K562 (cell line): Measurements from ENCODE around the gene DAPK1. TPM values are rescaled to one million over a fixed set of nuclear protein-coding genes. Genes with fewer than 3 reads are reported as not detected.

Experiments
- ADNP ChIP-seq: fragments of 200-800 bp; sonication (Bioruptor generic); IDR thresholded peaks from 2 replicates; pipeline ENCODE4 v1.6.1; 2016; ENCODE audit warnings: missing genetic modification characterization, missing compliant biosample characterization
- E2F3 ChIP-seq: fragments of 250-450 bp; sonication (Bioruptor Pico); IDR thresholded peaks from 2 replicates; pipeline ENCODE4 v1.4.0; 2020; ENCODE audit warnings: mild to moderate bottlenecking
- ELF1 ChIP-seq: fragments of 200-800 bp; sonication (Bioruptor generic); IDR thresholded peaks from 2 replicates; pipeline ENCODE4 v1.6.1; 2016; ENCODE audit warnings: missing genetic modification characterization, missing compliant biosample characterization
- ESRRA ChIP-seq: fragments of 450-650 bp; IDR thresholded peaks from 2 replicates; pipeline ENCODE4 v1.6.1; 2014; ENCODE audit warnings: low read depth, mild to moderate bottlenecking, moderate library complexity, borderline replicate concordance
- KDM1A ChIP-seq, 2 experiments: fragments of 450-650 bp; IDR thresholded peaks; 2 replicates each; pipeline ENCODE4 v1.6.1; 2016; ENCODE audit warnings: mild to moderate bottlenecking in 2 of 2
- KDM2B ChIP-seq: fragments of 250-450 bp; sonication (Bioruptor Pico); IDR thresholded peaks from 2 replicates; pipeline ENCODE4 v1.8.0; 2021; ENCODE audit warnings: mild to moderate bottlenecking, moderate library complexity
- KDM5B ChIP-seq: fragments of 200-600 bp; sonication (generic); IDR thresholded peaks from 2 replicates; pipeline ENCODE4 v1.6.1; 2012; ENCODE audit warnings: low read depth, mild to moderate bottlenecking, moderate library complexity, low read length, control low read depth, inconsistent platforms; ENCODE audit not compliant: insufficient replicate concordance
- MYC ChIP-seq, 2 experiments: fragments of 250-450 bp in 1 of 2; sonication (Bioruptor Pico) in 1 of 2; IDR thresholded peaks; 2 replicates each; pipeline versions ENCODE4 v1.5.1 to v1.6.1; 2012 to 2021; ENCODE audit warnings: low read depth in 2 of 2, borderline replicate concordance in 1 of 2, improper control_type of control experiment in 1 of 2, low read length in 1 of 2, mild to moderate bottlenecking in 1 of 2, moderate library complexity in 1 of 2
- PHTF2 ChIP-seq: fragments of 250-450 bp; sonication (Bioruptor Pico); IDR thresholded peaks from 2 replicates; pipeline ENCODE4 v1.5.0; 2021; ENCODE audit warnings: mild to moderate bottlenecking
- SMARCE1 ChIP-seq: fragments of 450-650 bp; IDR thresholded peaks from 2 replicates; pipeline ENCODE4 v1.7.1; 2016; ENCODE audit warnings: mild to moderate bottlenecking
- SPI1 ChIP-seq: IDR thresholded peaks from 2 replicates; pipeline ENCODE4 v1.6.1; 2011; ENCODE audit warnings: low read depth, low read length, control low read depth, borderline replicate concordance
- ZBTB40 ChIP-seq, 2 experiments: fragments of 450-650 bp in 1 of 2; sonication (generic) in 1 of 2; formaldehyde crosslinking in 1 of 2; IDR thresholded peaks; 2 replicates each; pipeline versions ENCODE4 v1.7.1 to v1.9.0; 2016 to 2022; ENCODE audit warnings: inconsistent platforms in 1 of 2, mild to moderate bottlenecking in 1 of 2, missing genetic modification reagents in 1 of 2
- ZNF76 ChIP-seq: fragments of 250-450 bp; sonication (Bioruptor Pico); IDR thresholded peaks from 2 replicates; pipeline ENCODE4 v1.4.0; 2020; ENCODE audit warnings: mild to moderate bottlenecking, moderate library complexity, borderline replicate concordance
- ZNF77 ChIP-seq: fragments of 250-450 bp; sonication (Bioruptor Pico); IDR thresholded peaks from 2 replicates; pipeline ENCODE4 v1.5.0; 2020
- polyA plus RNA-seq, 8 experiments: library from polyadenylated mRNA; depleted of rRNA in 4 of 8; stranded (reverse) in 5 of 8; unstranded in 3 of 8; fragments of >200 nt; fragmentation: Nextera tagmentation in 2 of 8; fragmentation: Illumina TruSeq in 1 of 8; extraction: Ambion mirVana in 2 of 8; extraction: Trizol in 1 of 8; gene quantifications; 2 replicates each; pipeline versions ENCODE4 v1.2.1 to v1.2.3, GENCODE V29; 2011 to 2014; ENCODE audit warnings: inconsistent platforms in 1 of 8, missing spikeins in 1 of 8
- total RNA-seq, 7 experiments: library from RNA; depleted of rRNA in 6 of 7; stranded (reverse); fragments of >200 nt in 6 of 7; fragmentation: Illumina TruSeq in 2 of 7; extraction: Trizol in 2 of 7; gene quantifications; 2 replicates each; pipeline versions ENCODE4 v1.2.1 to v1.2.3, GENCODE V29; 2011 to 2021; ENCODE audit warnings: low replicate concordance in 1 of 7
- TF ChIP-seq, protein P1 (sequence below), 2 experiments: fragments of 450-650 bp; conservative IDR thresholded peaks; 2 replicates each; pipeline ENCODE4 v1.6.1; 2017; ENCODE audit warnings: mild to moderate bottlenecking in 2 of 2, moderate library complexity in 2 of 2

DAPK1 gene
- total and polyA plus RNA-seq, 9 of the 15 experiments (the other 6 are each of a cell fraction or from before 2014, with no cell fraction given), result 1.7 to 26.4 (median 15.8) TPM

DNA sequence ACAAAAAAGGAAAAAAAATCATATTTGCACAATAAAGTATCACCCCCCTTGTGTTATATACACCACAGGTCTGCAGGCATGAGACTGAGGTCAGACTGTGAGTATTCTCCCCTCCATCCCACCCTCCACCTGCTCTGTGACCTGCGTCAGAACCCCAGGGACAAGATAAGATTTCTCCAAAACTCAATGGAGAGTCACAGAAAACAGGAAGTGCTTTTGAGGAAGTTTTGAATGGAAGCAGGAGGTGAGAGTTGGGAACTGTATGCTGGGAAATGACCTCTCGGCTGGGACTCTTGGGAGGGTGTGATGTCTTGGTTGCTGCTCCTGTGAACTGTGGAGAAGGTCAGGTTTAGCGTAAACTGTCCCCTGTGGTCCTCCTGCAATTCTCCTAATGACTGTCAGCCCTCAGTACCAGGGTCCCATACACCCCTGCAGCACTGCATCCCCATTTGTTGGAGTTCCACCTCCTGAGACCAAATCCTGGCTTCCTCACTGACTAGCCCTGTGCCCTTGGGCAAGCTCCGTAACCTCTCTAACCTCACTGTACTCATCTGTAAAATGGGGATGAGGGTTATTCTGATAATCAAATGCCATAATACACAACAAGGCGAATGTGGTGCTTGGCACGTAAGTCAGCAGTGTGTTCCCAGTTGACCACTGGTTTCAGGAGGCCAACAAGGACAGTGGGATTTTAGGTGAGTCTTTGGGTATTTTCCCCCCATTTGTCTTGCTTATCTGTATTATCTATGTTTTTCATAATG, 221.4 kb downstream of the DAPK1 start (continued):
- no peak for TF ChIP-seq E2F3 (CRISPR knock-in tag)
- peak; percentile 39; the same call in 1 of the 2 replicates for TF ChIP-seq SMARCE1
- peak; percentile 49; the same call in 1 of the 2 replicates for TF ChIP-seq ADNP
- TF ChIP-seq, protein P1, sequence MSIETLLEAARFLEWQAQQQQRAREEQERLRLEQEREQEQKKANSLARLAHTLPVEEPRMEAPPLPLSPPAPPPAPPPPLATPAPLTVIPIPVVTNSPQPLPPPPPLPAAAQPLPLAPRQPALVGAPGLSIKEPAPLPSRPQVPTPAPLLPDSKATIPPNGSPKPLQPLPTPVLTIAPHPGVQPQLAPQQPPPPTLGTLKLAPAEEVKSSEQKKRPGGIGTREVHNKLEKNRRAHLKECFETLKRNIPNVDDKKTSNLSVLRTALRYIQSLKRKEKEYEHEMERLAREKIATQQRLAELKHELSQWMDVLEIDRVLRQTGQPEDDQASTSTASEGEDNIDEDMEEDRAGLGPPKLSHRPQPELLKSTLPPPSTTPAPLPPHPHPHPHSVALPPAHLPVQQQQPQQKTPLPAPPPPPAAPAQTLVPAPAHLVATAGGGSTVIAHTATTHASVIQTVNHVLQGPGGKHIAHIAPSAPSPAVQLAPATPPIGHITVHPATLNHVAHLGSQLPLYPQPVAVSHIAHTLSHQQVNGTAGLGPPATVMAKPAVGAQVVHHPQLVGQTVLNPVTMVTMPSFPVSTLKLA (conservative IDR thresholded peaks at IDR 0.05), result no peak
- TF ChIP-seq ESRRA, result peak; percentile 57
- peak in 1 of 2 experiments; percentile 61; a peak in 2 of 4 replicates for TF ChIP-seq KDM1A (IDR thresholded peaks at IDR 0.05)
- no peak for TF ChIP-seq ZBTB40 (IDR thresholded peaks at IDR 0.05)
- TF ChIP-seq ZBTB40 (CRISPR knock-in tag; IDR thresholded peaks at IDR 0.05), result no peak
- no peak for TF ChIP-seq MYC (IDR thresholded peaks at IDR 0.05; ENCODE audit: low read depth, low read length)
- TF ChIP-seq MYC (CRISPR knock-in tag; IDR thresholded peaks at IDR 0.05; ENCODE audit: borderline replicate concordance, low read depth), result no peak
- no peak for TF ChIP-seq KDM2B (CRISPR knock-in tag)
- TF ChIP-seq PHTF2 (CRISPR knock-in tag), result no peak
- TF ChIP-seq ZNF76, result no peak
- TF ChIP-seq ZNF77, result no peak
- TF ChIP-seq ELF1 (tag), result peak; percentile 41; the same call in 1 of the 2 replicates
- peak; percentile 99 for TF ChIP-seq SPI1
- no peak for TF ChIP-seq KDM5B
